A204.1 (cell line): ENCODE results near the gene AFAP1L1.
A peak's percentile ranks its signal among the peaks of the same experiment; 100 is the strongest.

Source experiments
- FAIRE-seq: peaks from 2 replicates; lab custom pipeline; 2012; peaks lifted over from hg19 to GRCh38; lab: Jason Lieb, UNC

AFAP1L1 gene

GRCh38 chr5:149353911-149354310 is 82.3 kb downstream of the AFAP1L1 start:
- no peak for FAIRE-seq

GRCh38 chr5:149355688-149356087 is 84.0 kb downstream of the AFAP1L1 start:
- no peak for FAIRE-seq

DNA sequence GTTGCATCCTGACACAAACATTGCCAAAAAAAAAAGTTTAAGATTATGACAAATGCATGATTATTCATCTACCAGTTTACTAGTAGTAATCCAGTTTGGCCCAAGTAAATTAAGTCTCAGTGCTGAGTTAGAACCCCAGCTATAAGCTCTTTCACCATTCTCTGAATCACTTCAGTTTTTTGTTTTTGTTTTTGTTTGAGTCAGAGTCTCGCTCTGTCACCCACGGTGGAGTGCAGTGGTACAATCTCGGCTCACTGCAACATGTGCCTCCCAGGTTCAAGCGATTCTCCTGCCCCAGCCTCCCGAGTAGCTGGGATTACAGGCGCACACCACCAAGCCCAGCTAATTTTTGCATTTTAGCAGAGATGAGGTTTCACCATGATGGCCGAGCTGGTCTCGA is 84.7 kb downstream of the AFAP1L1 start:
- FAIRE-seq = no peak

DNA sequence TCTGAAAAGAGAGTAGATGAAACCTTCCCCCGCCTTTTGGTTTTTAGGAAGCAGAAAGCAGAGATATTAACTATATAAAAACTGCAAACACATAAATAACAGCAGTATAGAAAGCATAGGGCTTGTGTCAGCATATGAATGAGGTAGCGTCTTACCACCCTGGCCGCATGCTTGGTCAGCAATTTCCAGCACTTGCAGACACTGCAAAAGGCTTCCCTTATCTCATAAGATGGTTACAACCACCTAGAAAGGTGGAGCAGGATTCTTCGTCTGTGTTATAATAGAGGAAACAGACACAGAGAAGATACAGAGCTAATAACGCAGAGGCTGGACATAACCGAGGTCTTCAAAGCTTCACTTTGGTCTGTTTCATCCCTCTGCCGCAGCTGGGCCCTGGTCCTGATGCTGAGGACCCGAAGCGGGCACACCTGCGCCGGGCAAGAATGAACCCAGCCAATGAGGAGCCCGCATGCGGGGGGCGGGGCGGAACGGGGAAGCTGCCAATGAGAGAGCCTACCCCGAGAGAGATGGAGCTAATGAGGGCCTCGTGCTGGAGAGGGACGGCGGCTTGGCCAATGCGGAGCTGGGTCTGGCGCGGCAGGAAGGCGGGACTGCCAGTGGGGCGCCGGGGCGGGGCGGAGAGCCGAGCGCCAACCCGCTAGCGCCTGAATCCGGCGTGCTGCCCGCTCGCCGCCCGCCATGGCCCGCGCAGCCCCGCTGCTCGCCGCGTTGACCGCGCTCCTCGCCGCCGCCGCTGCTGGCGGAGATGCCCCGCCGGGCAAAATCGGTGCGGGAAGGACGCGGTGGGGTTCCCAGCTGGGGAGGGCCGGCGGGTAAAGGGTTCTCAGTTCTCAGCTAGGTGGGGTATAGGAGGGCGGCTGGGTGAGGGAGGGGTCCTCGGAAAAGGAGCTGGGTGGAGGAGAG is 86.0 kb downstream of the AFAP1L1 start, which contains the start of gene PCYOX1L:
TSS of gene PCYOX1L (plus strand) at position 677 of the 924 bp plus-strand sequence. CDS start at position 700, 23 bp downstream.
- peak; percentile 73 for FAIRE-seq

DNA sequence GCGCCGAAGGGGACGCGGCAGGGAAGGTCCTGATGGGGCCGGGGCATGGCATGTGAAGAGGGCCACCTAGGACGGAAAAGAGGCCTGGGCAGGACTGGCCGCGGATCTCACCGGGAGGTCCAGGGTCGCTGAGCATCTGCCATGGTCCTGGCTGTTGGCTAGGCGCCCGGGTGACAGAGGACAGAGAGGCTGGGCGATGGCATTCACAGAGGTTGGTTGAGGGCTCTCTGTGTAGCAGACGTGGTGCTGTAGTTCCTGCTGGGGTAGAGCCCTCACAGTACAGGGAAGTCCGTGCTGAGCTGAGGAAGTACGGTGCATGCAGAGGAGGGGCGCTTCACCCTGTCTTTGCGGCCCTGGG is 86.6 kb downstream of the AFAP1L1 start:
- FAIRE-seq = no peak

DNA sequence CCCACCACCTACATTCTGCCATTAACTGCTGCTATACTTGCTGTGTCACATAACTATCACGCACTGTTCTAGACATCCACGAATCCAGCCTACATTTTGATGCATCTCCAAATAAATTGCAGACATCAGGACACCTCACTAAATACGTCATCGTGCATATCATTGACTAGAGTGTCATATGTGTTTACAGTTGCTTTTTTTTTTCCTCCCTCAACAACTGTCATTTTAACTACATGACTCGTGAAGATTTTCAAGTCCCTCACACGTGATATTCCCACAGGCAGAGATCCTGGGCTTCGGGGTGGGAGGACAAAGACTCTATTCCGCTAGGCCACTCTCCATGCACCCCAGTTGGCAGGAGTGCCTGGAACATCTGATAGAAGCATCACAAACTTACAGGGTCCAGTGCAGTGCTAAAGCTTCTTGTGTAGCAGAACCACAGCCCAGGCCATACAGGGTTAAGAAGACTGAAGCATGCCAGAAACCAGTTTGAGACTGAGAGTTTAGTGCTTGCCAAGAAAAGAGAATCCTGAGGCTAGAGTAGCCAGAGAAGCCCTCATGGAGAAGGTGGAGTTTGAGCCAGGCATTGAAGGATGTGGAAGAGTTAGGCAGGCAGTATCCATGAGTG is 87.3 kb downstream of the AFAP1L1 start:
- no peak for FAIRE-seq

DNA sequence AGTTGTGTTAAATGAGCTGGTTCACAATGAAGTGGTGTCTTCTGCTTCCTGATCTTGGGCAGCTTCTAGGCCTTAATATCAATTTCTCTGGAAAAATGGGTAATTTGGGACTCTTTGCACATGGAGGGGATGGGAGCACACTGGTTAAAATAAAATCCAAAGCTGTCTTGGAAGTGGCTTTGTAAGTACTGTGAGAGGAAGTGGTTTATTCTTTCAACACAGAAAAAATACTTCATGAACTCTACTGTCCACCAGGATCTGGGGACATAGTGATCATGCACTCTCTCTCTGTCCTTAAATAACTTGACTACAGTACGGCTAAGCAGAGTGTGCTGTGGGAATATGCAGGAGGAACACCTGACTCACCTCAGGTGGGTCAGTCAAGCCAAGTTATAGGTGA is 88.6 kb downstream of the AFAP1L1 start:
- FAIRE-seq = no peak

DNA sequence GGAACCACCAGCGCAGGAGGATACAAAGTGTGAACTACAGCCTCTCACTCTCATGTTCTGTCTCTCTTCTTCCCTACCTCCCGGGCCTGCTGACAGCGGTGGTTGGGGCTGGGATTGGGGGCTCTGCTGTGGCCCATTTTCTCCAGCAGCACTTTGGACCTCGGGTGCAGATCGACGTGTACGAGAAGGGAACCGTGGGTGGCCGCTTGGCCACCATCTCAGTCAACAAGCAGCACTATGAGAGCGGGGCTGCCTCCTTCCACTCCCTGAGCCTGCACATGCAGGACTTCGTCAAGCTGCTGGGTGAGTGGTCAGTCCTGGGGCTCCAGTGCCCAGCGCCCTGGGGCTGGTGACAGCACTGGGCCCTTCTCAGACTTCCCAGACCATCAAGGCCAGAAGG is 90.9 kb downstream of the AFAP1L1 start:
- no peak for FAIRE-seq

- no peak for FAIRE-seq
These were observed 91.7 kb downstream of the AFAP1L1 start for GRCh38 chr5:149363358-149363757.

- no peak for FAIRE-seq
These were observed 92.3 kb downstream of the AFAP1L1 start for GRCh38 chr5:149363936-149364335.

DNA sequence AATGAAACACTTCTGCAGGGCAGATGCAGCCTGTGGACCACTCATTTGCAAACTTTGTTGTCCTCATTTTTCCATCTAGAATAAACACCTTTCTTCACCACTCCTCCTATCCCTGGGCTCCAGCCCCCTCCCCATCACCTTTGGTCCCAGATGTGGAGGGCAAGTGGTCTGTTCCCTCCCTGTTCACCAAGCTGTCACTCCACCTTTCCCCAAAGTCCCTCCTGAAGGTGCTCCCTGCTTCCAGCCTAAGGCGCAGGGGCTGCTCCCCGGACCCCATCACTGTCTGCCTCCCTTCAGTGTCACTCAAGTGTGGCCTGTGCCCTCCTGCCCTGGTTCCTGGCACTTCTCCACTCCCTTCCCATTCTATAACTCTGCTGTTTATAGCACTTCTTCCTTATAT is 93.1 kb downstream of the AFAP1L1 start:
- no peak for FAIRE-seq

- FAIRE-seq = no peak
These were observed 93.8 kb downstream of the AFAP1L1 start for GRCh38 chr5:149365418-149365817.

DNA sequence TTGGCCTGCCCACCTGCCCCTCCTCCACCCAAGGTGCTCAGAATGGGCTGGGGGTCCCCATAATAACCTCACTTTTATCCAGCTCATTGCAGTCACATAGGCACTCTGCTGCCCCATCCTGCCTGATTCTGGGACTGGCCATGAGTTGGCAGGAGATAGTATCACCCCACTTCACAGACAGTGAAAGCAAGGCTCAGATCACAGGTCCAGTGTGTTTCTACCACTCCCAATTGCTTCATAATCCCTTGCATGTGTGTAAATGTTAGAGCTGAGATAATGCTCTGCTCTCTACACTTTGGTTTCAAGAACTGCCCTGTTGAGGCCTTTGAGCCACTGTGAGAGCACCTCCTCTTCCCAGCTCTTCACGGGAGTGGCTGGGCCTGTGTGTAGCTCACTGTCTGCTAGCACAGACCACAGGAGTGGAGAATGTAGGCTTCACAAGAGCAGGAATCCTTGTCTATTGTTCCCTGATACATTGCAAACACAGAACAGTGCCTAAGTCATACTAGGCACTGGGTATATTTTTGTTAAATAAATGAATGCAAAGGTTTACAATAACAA is 94.6 kb downstream of the AFAP1L1 start:
- no peak for FAIRE-seq

- FAIRE-seq = peak; percentile 32
These were observed 95.8 kb downstream of the AFAP1L1 start for GRCh38 chr5:149367249-149367971.

GRCh38 chr5:149367972-149368645 is 96.5 kb downstream of the AFAP1L1 start:
- FAIRE-seq = no peak

DNA sequence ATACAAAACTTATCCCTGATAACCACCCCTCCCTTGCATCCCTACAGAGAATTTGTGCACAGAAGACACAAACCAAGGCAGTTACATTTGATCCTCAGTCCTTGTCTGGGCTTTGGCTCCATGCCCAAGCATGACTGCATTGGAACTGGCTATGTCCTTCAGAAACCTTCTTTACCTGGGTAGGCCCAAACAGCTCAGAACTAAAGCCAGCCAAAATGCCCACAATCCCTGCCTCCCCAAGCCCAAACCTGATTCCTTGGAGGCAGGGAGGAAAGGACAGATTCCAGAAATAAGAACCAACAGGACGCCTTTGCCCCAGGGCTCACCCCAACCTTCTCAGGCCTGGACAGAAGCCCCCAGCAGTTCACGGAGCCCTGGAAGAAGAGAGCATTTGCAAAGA is 99.2 kb downstream of the AFAP1L1 start:
- FAIRE-seq = no peak

- no peak for FAIRE-seq
These were observed 99.8 kb downstream of the AFAP1L1 start for GRCh38 chr5:149371296-149371962.

GRCh38 chr5:149372076-149372795 is 100.6 kb downstream of the AFAP1L1 start:
- FAIRE-seq = no peak

GRCh38 chr5:149372932-149373331 is 101.3 kb downstream of the AFAP1L1 start:
- FAIRE-seq = no peak

DNA sequence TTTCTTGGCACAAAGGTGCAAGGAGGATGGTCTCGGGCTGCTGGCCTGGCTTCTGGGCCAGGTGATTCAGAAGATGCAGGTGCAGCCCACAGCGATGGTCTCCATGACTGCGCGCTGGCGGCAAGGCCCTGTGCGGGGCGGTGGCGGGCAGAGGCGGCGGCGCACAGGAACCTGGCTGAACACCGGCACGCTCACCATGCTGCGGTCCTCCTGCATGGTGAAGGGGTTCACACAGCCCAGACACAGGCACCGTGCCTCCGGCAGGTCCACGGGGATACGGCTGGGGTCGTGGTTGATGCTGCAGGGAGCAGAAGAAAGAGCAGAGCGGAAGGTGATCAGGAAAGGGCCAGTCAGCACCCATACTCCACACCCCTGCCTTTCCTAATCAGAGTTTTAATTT is 102.6 kb downstream of the AFAP1L1 start:
- no peak for FAIRE-seq

GRCh38 chr5:149374801-149375200 is 103.1 kb downstream of the AFAP1L1 start:
- no peak for FAIRE-seq
